Activated naive CD4-positive, alpha-beta T cell (primary cell): Measurements from ENCODE around the gene DHX36.

Source experiments
- DNase-seq, 4 experiments: peaks; one replicate each; lab custom pipeline; 2025; lab: John Stamatoyannopoulos, UW

DHX36 gene

GRCh38 chr3:154223519-154223918 is 100.8 kb downstream of the DHX36 start:
- DNase-seq: no peak
